Progenitor cell of endocrine pancreas (in vitro differentiated cells): Measurements from ENCODE around the gene CDC7. TPM values are rescaled to one million over a fixed set of nuclear protein-coding genes. Genes with fewer than 3 reads are reported as not detected.

Experiments used
- DNase-seq: peaks from one replicate; pipeline ENCODE4 v3.0.0; 2021; ENCODE audit warnings: low spot score; ENCODE audit not compliant: unreplicated experiment
- H3K27ac Mint-ChIP-seq: 2 replicates; pipeline ENCODE4 v1.8.0; 2021; ENCODE audit warnings: mild to moderate bottlenecking, moderate library complexity, mixed read lengths
- H3K27me3 Mint-ChIP-seq: 2 replicates; pipeline ENCODE4 v1.8.0; 2021; ENCODE audit warnings: mixed read lengths
- H3K36me3 Mint-ChIP-seq: 2 replicates; pipeline ENCODE4 v1.8.0; 2022; ENCODE audit warnings: mixed read lengths; ENCODE audit not compliant: insufficient read depth
- H3K4me1 Mint-ChIP-seq: 2 replicates; pipeline ENCODE4 v1.8.0; 2021; ENCODE audit warnings: low read depth, mixed read lengths
- H3K4me3 Mint-ChIP-seq: 2 replicates; pipeline ENCODE4 v1.8.0; 2021; ENCODE audit warnings: low read depth, mild to moderate bottlenecking, moderate library complexity, mixed read lengths
- H3K9me3 Mint-ChIP-seq: 2 replicates; pipeline ENCODE4 v1.8.0; 2021; ENCODE audit warnings: low read depth, mixed read lengths
- CTCF ChIP-seq: fragments of 200-600 bp; sonication (generic); IDR thresholded peaks from one replicate; pipeline ENCODE4 v1.5.0; 2021; ENCODE audit warnings: antibody characterized with exemption, mild to moderate bottlenecking; ENCODE audit not compliant: unreplicated experiment
- total RNA-seq: library from RNA; stranded (reverse); gene quantifications from 2 replicates; pipeline ENCODE4 v1.2.1, GENCODE V29; 2021

Gene CDC7
- total RNA-seq, 1 donor from 2014 or later, result 26.9 TPM

GRCh38 chr1:91557826-91558225 lies 57.2 kb downstream of the CDC7 start:
- no peak for TF ChIP-seq CTCF
- Mint-ChIP-seq H3K27me3 (peaks cover 5% of the 10 kb centered on the region), H3K27ac (no peak overlapping the region)

DNA sequence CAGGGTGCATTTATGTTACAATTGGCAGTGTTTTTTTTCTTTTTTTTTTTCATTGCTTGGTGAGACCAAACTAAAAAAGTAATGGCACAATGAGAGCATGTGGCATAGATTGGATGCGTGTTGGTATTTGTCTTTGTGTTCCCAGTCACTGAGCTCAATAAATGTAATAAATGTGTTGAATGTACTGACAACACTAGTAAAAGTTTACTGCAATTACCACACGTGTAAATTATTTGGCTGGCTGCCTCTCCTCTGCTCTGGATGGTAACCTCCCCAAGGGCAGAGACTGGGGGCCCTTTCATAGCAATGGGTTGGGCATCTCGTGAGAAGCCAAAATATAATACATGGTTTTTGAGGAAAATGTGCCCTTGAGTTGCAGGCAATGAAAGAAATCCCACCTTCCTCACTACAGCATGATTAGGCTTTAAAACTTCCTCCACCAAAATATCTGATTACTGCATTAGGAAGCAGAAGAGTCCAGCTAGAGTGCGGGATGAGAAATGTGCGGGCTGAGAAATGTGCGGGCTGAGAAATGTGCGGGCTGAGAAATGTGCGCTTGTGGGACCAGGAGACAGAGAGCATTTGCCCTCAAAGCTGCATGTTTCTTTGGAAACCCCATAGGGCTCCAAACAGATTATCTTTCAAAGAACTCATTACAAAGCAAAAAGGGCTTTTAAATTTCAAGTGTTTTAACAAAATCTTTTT lies 58.5 kb downstream of the CDC7 start:
- Mint-ChIP-seq H3K4me1 (peaks cover 8% of the 10 kb centered on the region), H3K27ac (no peak overlapping the region), H3K27me3 (peaks cover 5% of the 10 kb centered on the region), H3K36me3 (no peaks in the 10 kb centered on the region), H3K4me3 (no peak overlapping the region), H3K9me3 (peaks cover 4% of the 10 kb centered on the region)
- no peak for DNase-seq
- no peak for TF ChIP-seq CTCF

More at GRCh38 chr1:91557826-91558225, 57.2 kb downstream of the CDC7 start:
- Mint-ChIP-seq H3K4me3 (no peak overlapping the region), H3K9me3 (no peaks in the 10 kb centered on the region), H3K36me3 (no peaks in the 10 kb centered on the region), H3K4me1 (peaks cover 8% of the 10 kb centered on the region)
- no peak for DNase-seq

DNA sequence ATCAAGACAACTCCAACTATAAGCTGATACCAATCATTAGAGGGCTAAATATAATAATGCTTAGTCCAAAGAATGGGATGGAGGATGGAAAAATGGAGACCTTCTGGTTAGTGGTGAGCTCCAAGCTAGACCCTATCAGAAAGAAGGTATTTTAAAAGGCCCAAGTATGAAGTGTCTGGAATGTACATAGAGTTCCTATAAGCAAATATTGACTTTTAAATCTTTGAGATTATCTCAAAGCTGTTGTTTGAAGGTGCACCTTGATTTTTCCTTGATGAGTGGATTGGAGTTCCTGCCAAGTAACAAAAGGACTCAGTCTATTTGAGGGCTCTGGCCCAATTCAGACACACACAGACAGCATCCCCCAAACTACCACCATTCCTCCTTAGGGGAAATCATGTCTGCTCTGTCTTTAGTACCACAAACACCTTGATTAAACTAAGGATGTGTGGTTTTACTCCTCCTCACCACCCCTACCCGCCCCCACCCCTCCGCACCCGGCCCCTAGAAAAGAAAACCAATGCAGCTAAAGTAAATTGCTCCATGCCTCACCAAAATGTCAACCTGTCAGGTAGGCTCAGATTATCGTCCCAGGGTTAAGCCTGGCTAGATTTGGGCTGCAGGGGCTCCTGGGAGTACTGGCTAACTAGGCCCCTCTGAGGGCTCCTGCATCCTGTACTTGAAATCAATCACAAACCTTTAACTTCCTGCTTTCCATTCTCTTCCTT lies 59.4 kb downstream of the CDC7 start:
- Mint-ChIP-seq H3K36me3 (no peaks in the 10 kb centered on the region), H3K27ac (no peak overlapping the region), H3K4me1 (peaks cover 8% of the 10 kb centered on the region), H3K4me3 (no peak overlapping the region), H3K27me3 (peaks cover 5% of the 10 kb centered on the region), H3K9me3 (peaks cover 8% of the 10 kb centered on the region)
- TF ChIP-seq CTCF, result no peak
- DNase-seq, result no peak

DNA sequence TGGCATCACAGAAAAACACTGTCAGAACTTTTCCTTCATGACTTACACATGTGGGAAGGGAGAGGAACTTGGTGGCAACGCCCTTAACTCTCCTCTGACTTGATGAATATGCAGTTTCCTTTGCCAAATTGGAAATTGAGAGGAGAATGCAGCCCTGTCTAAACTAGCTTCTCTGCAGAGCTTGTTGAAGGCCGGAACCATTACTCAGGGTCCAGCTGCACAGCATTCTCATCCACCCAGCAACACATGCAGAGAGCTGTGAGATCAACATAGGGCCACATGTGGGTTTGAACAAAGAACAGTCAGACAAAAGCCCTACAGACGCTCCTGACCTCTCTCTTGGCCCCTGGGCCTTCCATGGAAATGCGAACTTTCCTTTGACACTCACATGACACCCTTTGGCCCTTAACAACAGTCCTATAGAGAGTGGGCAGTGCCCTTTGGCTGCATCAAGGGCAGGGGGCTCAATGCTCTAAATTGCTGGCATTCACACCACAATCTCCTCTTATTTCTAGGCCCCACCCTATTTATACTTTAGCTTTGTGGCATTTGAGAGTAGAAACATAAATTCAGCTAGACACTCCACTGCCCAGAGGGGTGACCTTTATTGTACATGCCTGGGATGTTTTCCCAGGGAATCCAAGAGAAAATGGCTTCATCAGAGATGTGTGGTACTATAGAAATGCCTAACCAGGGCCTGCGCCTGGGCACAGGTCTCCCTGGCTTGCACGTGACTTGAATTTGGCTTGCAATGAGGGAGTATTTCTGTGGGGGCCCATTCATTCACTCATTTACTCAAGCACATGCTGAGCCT lies 64.4 kb downstream of the CDC7 start:
- Mint-ChIP-seq H3K4me3 (no peak overlapping the region), H3K27ac (no peak overlapping the region), H3K9me3 (peaks cover 8% of the 10 kb centered on the region), H3K36me3 (no peaks in the 10 kb centered on the region), H3K27me3 (no peaks in the 10 kb centered on the region), H3K4me1 (peaks cover 3% of the 10 kb centered on the region)
- no peak for DNase-seq
- TF ChIP-seq CTCF, result no peak

GRCh38 chr1:91567583-91567982 lies 66.9 kb downstream of the CDC7 start:
- no peaks in the 10 kb centered on the region for H3K27me3 Mint-ChIP-seq
- no peak for DNase-seq
- H3K4me3 Mint-ChIP-seq, result no peak overlapping the region
- H3K27ac Mint-ChIP-seq, result no peak overlapping the region
- no peaks in the 10 kb centered on the region for H3K4me1 Mint-ChIP-seq
- TF ChIP-seq CTCF, result no peak
- H3K36me3 Mint-ChIP-seq, result no peaks in the 10 kb centered on the region
- peaks cover 8% of the 10 kb centered on the region for H3K9me3 Mint-ChIP-seq
